ENCODE measurements around the gene AURKB.

Gene AURKB

DNA sequence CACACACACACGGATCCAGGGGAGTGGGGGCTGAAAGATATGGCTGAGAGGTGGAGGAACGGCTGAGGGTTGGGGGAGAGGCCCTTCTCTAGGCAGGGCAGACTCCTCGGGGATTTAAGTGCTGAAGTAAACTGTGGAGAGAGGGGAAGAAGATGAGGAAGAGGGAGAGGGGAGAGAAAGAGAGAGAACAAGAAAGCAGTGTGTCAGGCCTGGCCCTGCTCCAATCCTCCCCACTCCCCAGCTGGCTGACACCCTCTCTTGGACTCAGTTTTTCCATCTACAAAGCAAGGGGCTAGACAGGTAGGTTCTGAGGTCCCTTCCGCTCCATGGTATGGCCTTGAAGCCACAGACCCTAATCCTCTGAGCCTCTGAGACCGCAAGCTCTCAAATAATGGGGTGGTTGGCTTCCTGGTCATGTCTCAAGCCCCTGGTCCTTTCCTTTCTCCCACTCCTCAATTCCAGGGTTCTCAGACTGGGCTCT is 49.6 kb downstream of the AURKB start:
- DNase-seq = no peak

DNA sequence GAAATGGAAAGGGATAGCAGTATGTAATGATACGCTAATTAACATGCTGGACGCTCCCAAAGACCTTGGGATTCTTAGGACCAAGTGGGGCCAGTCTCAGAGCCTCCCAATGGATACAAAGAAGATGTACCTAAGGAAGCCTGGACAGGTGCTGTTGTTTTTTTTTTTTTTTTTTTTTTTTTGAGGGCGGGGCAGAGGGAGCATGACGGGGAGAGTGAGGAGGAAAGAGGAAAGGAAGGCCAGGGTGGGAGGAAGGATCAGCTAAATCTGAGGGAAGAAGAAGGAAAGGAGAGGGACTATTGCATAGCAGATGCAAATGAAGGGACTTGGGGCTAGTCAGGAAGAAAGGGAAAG is 50.2 kb downstream of the AURKB start:
- DNase-seq = no peak

GRCh38 chr17:8159459-8160223 is 50.7 kb downstream of the AURKB start:
- no peak for DNase-seq

GRCh38 chr17:8159032-8159400 is 51.4 kb downstream of the AURKB start:
- no peak for DNase-seq

- peak; percentile 92 for DNase-seq
Observed at GRCh38 chr17:8158267-8159031, 51.9 kb downstream of the AURKB start.

DNA sequence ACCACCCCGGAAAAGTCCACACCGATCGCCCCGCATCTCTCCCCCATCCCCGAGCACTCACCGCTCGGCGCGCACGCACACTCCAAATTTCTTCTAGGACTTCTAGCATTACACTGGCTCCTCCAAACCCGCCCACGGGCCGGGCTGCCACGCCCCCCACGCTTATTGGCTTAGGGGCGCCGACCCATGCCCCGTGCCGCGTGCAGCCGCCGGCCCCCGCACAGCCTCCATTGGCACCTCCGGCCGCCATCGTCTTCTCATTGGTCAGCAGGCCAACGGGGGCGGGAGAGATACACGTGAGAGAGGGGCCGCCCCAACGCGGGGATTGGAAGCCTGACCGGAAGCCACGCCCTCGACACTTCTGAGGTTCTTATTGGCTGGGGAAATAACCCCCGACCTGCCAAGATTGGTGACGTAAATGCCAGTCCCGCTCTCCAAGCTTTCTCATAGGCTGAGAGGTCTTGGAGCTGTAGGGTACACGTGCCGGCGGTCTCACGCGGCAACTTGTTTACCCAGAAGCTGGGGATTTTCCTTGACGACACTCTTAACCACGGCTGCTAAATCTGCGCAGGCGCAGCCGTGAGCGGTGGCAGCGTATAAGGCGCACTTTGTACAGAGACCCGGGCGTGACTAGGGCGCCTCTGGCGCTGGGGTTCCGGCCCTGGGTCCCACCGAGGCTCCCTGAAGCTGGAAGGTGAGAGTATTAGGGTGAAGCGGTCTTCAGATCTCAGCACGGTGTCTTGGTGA is 54.0 kb downstream of the AURKB start:
- DNase-seq = peak; percentile 99

DNA sequence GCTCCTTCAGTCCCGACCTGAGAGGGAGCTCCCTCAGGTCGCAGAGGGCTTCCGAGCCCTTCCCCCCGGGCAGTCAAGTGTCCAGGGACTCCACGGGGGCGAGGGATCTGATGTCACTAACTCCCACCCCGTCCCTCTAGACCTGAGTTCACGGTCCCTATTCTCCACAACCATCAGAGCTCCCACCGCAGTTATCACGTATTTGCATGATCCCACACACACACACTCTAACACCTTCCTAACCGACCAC is 54.5 kb downstream of the AURKB start:
- no peak for DNase-seq

GRCh38 chr17:8155231-8155995 is 55.0 kb downstream of the AURKB start:
- no peak for DNase-seq
